Stimulated activated CD4-positive, alpha-beta T cell treated with anti-CD3 and anti-CD28 coated beads, Interleukin-2, amount 100 ng/mL, for 4 hours (primary cell): ENCODE results near the gene KCNG2.
"Not testable (repeated sequence)": the region's sequence is repeated elsewhere in the genome, so short reads cannot be mapped to it uniquely, and the experiment has no call there.

Experiments
- DNase-seq: peaks from one replicate; pipeline ENCODE4 v3.0.0-alpha.2; 2020; ENCODE audit warnings: low read depth

KCNG2 gene

DNA sequence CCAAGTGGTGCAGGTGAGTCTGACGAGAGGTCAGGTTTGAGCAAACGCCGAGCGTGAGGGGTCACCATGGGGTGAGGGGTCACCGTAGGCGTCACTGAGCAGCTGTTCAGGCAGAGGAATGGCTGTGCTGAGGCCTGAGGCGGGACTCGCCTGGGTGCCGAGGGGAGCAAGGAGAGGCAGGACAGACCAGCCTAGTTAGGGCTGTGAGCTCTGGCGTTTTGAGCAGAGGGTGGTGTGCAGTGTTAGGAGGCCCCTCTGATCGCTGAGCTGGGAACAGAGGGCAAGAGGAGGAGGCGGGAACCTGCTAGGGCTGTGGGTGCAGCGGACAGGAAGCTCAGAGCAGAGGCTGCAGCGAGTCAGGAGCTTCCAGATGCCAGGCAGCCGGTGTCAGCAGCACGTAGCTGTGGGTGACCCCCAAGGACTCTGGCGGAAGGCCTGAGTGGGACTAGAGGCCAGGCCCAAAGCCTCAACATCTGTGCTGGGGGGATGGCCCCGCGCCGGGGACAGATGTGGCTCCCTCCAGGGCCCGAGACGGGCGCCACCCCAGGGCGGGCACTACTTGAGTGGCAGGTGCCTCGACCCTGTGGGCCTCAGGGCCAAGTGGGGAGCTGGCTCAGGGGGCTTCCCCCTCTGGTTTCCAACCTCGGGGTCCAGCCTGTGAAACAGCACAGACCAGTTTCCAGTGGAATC lies 55.7 kb downstream of the KCNG2 start:
- no peak for DNase-seq

GRCh38 chr18:79853993-79854364 lies 56.2 kb downstream of the KCNG2 start:
- DNase-seq, result no peak

DNA sequence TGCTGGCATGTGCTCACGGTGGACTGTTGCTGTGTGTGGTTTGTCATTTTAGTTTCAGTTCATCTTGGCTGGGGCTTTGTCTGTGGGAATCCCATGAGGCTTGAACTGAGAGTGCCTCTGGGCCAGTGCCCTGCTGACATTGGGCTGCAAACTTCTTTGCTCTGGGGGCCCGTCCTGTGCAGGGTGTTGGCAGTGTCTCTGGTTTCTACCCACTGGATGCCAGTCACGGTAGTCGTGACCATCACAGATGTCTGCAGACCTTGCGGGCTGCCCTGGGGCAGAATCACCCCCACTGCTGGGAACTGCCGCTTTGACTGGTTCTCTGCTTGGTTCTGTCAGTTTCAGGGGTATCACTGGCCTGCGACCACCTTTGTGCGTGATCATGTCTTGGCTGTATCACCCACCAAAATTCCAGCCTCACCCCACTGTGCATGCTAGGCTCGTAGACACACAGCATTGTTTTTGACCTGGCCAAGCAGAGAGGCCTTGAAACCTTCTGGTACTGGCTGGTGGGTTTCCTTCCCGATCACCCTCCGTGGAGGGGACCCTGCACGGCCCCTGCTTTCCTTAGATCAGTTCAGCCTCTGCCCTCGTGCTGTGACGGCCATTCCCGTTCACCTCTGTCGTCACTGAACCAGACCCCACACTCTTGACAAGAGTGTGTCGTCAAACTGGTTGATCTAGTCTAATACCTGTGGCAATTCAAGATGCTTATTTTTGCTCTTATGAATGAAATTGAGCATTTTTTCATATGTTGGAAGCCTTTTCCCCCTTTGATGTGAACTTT lies 57.6 kb downstream of the KCNG2 start:
- DNase-seq, result no peak

GRCh38 chr18:79856119-79857007 lies 58.6 kb downstream of the KCNG2 start:
- DNase-seq, result no peak

DNA sequence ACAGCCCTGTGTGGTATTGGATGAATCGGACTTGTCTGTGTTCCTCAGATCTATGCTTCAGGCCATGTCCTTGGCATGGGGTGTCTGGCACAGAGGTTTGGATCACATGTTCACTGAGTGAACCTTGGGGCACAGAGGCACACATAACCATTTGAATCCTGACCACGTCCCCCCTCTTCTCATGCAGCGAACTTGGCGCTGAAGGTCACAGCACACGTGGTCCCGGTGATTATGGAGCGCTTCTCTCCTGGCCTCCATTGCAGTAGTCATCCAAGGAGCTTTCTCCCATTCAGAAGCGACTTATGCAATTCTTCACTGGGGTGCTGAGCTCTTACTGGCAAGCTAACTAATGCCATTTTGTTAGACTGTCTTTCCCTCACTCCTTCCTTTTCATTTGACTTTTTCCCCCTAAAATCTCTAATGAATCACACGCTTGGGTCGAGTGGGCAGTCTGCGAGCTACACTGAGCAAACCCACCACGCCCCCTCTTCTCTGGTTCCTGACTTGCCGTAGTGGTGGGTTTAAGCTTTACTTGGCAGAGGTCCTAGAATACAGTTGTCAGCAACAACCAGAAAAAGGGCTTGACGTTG lies 59.4 kb downstream of the KCNG2 start:
- no peak for DNase-seq

DNA sequence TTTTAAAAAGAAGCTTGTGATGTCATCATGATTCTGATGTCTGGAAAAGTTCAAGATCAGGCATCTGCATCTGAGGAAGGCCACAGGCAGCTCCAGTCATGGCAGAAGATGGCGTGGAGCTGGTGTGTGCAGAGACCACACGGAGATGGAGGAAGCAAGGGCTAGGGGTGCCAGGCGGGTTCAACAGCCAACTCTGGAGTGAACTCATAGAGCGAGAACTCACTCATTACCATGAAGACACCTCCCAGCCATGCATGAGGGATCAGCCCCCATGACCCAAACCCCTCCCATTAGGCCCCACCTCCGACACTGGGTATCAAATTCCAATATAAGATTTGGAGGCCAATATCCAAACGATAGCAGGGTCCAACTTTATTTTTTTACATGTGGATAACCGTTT lies 61.6 kb downstream of the KCNG2 start:
- no peak for DNase-seq

- no peak for DNase-seq
Observed at GRCh38 chr18:79861687-79862086, 63.9 kb downstream of the KCNG2 start.

- DNase-seq, result no peak
Observed at GRCh38 chr18:79862562-79862961, 64.8 kb downstream of the KCNG2 start.

- no peak for DNase-seq
Observed at GRCh38 chr18:79863161-79864005, 65.6 kb downstream of the KCNG2 start.

GRCh38 chr18:79864006-79864725 lies 66.4 kb downstream of the KCNG2 start:
- no peak for DNase-seq

DNA sequence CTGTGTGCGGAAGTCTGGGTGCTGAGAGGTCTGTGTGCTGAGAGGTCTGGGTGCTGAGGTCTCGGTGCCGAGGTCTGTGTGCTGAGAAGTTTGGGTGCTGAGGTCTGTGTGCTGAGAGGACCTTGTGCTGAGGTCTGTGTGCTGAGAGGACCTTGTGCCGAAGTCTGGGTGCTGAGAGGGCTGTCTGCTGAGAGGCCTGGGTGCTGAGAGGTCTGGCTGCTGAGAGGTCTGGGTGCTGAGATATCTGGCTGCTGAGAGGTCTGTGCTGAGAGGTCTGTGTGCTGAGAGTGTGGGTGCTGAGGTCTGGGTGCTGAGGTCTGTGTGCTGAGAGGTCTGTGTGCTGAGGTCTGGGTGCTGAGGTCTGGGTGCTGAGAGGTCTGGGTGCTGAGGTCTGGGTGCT lies 67.2 kb downstream of the KCNG2 start:
- not testable (repeated sequence) for DNase-seq

GRCh38 chr18:79865951-79866350 lies 68.2 kb downstream of the KCNG2 start:
- DNase-seq, result not testable (repeated sequence)

DNA sequence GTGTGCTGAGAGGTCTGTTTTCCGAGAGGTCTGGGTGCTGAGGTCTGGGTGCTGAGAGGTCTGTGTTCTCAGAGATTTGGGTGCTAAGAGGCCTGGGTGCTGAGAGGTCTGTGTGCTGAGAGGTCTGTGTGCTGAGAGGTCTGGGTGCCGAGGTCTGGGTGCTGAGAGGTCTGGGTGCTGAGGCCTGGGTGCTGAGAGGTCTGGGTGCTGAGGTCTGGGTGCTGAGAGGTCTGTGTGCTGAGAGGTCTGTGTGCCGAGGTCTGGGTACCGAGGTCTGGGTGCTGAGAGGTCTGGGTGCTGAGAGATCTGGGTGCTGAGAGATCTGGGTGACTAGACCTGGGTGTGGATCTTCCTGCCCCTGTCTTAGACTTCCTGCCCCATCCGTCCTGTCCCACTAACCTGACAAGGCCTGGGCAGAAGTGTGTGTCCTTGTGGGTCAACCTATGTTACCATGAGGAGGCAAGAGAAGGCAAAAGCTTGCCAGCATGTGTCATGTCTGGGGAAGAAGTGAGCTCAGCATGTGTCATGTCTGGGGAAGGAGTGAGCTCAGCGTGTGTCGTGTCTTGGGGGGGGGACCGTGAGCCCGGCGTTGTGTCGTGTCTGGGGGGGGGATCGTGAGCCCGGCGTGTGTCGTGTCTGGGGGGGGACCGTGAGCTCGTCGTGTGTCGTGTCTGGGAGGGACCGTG lies 69.3 kb downstream of the KCNG2 start:
- no peak for DNase-seq

GRCh38 chr18:79867666-79868065 lies 69.9 kb downstream of the KCNG2 start:
- DNase-seq, result no peak

DNA sequence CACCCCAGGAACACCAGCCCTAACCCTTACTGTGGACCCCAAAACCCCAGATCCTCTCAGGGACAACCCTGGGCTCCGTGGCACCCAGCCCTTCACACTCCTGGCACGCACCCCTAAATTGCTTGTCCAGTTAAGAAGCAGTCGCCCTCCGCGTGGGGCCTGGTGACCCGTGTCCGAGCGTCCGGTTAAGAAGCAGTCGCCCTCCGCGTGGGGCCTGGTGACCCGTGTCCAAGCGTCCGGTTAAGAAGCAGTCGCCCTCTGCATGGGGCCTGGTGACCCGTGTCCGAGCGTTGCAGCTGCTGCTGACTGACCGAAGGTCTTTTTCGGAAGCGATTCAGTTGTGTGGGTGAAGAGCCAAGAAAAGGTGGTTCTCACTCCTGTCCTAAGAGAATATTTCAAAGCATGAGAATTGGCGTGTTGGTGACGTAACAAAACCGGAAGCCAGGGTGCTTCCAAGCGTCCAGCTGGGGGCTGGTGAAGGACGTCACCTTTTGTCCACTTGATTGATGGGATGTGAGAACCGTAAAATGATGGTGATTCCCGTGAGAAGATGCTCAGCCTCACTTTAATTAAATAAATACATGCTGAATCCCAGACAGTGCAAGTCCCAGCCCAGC lies 70.5 kb downstream of the KCNG2 start:
- DNase-seq, result no peak

DNA sequence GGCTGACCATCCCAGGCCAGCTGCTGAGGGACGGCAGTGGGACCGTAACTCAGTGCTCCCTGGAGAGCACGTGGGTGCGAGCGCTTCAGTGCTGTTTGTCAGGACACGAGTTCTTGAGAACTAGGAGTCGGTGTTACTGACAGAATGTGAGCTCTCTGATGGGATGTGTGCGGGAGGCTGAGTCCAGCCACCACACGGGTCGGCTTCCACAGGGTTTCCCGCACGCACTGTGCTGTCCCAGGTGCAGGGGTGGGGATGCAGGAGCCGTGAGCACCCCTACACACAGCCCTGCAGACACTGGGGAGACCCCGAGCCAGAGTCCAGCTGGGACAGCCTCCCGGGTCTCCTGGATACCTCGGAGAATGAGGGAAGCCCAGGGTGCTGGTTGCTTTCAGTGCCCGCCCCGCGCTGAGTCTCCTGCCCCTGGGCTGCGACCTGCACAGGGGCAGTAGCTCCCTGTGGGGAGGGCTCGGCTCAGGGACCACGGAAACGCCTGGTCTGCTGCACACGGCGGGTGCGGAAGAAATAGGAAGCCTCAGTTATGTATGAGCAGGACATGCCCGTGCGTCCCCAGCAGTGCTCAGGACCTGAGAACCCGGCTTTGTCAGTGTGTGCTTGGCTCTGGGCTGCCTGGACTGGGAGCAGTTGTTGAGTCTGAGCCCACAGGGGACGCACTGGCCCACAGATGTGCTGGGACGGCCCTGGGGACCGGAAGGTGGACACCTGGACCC lies 71.2 kb downstream of the KCNG2 start:
- no peak for DNase-seq

GRCh38 chr18:79869591-79870300 lies 72.0 kb downstream of the KCNG2 start:
- DNase-seq, result no peak

- DNase-seq, result no peak
Observed at GRCh38 chr18:79870301-79871025, 72.7 kb downstream of the KCNG2 start.
